Testis (tissue), 2 donors: Measurements from ENCODE around the gene PRR33.

Source experiments
- POLR2A ChIP-seq: fragments of 450-650 bp; IDR thresholded peaks from one replicate; pipeline ENCODE4 v1.6.1; 2017; ENCODE audit warnings: antibody characterized with exemption, mild to moderate bottlenecking, moderate library complexity
- TF ChIP-seq, protein P1 (sequence below), 3 experiments: fragments of 450-650 bp in 2 of 3; fragments of 200-600 bp in 1 of 3; sonication (generic) in 1 of 3; IDR thresholded peaks; one replicate each; pipeline ENCODE4 v1.5.1; 2016 to 2019; ENCODE audit warnings: antibody characterized with exemption in 3 of 3, mild to moderate bottlenecking in 2 of 3, moderate library complexity in 1 of 3

- no peak for TF ChIP-seq POLR2A
- TF ChIP-seq, protein P1, sequence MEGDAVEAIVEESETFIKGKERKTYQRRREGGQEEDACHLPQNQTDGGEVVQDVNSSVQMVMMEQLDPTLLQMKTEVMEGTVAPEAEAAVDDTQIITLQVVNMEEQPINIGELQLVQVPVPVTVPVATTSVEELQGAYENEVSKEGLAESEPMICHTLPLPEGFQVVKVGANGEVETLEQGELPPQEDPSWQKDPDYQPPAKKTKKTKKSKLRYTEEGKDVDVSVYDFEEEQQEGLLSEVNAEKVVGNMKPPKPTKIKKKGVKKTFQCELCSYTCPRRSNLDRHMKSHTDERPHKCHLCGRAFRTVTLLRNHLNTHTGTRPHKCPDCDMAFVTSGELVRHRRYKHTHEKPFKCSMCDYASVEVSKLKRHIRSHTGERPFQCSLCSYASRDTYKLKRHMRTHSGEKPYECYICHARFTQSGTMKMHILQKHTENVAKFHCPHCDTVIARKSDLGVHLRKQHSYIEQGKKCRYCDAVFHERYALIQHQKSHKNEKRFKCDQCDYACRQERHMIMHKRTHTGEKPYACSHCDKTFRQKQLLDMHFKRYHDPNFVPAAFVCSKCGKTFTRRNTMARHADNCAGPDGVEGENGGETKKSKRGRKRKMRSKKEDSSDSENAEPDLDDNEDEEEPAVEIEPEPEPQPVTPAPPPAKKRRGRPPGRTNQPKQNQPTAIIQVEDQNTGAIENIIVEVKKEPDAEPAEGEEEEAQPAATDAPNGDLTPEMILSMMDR (IDR thresholded peaks at IDR 0.05) = no peak
Measured at GRCh38 chr11:1927026-1927847, 35.5 kb upstream of the PRR33 start.
